Stimulated activated CD8-positive, alpha-beta memory T cell treated with anti-CD3 and anti-CD28 coated beads, Interleukin-12 subunit alpha, Interleukin-12 subunit beta, amount 100 ng/mL, for 24 hours (primary cell): ENCODE data around the gene MORN1.
"Not testable (repeated sequence)": the region's sequence is repeated elsewhere in the genome, so short reads cannot be mapped to it uniquely, and the experiment has no call there.

ENCODE experiments used
- DNase-seq: peaks from one replicate; pipeline ENCODE4 v3.0.0-alpha.2; 2020; ENCODE audit errors: extremely low read depth

MORN1 gene

GRCh38 chr1:2391041-2391930 is at the start of gene MORN1, which contains the start of gene RER1:
MORN1 (minus strand) TSS chr1:2391554; CDS start chr1:2391533, 21 bp downstream.
RER1 (plus strand) TSS chr1:2391841; CDS start chr1:2395791, 3,950 bp downstream.
- peak; percentile 96 for DNase-seq

GRCh38 chr1:2440346-2440745 is 49.0 kb upstream of the MORN1 start:
- not testable (repeated sequence) for DNase-seq

DNA sequence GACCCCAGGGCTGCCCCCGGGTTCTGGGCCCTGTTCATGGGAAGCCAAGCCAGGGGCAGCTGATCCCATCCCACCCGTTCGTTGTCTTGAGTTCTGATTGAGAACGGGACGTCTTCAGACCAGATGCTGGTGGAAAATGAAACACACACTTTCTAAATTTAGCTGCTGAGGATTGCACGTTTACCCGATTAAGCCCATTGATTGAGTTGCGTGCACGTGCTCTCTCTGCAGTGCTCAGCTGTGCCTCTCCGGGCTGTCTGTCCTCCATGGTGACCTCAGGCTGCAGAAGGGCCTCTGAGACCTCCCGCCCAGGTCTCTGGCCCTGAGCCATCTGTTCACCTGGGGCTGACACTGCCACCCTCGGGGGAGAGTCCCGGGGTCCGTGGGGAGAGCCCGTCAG is 48.0 kb upstream of the MORN1 start:
- no peak for DNase-seq

DNA sequence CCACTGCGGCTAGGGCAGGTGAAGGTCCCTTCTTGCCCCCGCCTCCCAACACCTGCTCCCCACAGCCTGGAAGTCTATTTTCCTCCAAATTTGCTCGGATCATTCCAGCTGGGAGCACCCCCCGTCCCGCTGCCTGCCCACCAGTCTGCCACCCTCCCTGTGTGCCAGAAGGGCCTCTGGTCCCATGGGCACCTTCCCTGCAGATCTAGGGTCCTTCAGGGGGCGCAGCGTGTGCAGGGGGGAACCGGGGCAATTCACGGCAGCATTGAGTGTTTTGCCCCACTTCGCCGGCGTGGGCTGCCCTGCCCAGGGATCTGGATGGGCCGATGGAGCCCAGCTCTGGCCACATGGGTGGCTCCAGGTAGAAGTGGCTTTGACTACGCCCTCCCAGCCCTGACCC is 47.3 kb upstream of the MORN1 start:
- no peak for DNase-seq

DNA sequence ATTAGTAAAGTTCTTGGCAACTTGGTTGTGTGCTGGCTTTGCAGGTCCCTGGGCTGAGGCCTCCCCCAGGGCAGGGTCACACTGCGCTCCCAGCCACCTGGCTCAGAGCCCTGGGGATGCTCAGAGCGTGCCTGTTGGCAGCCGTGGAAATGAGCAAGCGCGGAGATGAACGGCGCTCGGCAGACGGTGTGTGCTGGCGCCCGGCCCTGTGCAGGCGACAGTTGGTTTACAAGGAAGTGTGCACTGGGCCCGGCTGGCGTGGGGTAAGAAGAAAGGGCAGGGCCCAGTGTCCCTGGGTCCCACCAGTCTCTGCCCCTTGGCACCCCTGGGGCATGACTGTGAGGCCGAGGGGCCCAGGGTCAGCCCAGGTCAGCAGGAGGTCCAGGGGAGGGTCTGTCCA is 46.7 kb upstream of the MORN1 start:
- DNase-seq: no peak

- DNase-seq: no peak
Observed at GRCh38 chr1:2437617-2438016, 46.3 kb upstream of the MORN1 start.

- no peak for DNase-seq
Observed at GRCh38 chr1:2436876-2437275, 45.5 kb upstream of the MORN1 start.

DNA sequence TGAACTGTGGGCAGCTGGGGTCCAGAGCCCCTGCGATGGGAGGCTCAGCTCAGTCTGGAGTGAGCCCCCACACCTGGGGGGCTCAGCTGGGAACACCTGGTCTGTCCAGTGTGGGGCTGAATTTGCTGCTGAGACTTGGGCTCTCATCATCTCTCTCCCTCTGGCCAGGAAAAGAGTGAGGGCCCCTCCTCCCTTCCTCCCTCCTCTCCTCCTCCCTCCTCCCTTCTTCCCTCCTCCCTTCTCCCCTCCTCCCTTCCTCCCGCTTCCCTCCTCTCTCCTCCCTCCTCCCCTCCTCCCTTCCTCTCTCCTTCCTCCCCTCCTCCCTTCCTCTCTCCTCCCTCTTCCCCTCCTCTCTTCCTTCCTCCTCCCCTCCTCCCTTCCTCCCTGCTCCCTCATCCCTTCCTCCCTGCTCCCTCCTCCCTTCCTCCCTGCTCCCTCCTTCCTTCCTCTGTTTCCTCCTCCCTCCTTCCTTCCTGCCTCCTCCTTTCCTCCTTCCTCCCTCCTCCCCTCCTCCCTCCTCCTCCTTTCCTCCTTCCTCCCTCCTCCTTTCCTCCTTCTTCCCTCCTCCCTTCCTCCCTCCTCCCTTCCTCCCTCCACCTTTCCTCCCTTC is 44.5 kb upstream of the MORN1 start:
- DNase-seq: no peak

GRCh38 chr1:2435091-2435490 is 43.7 kb upstream of the MORN1 start:
- DNase-seq: no peak

DNA sequence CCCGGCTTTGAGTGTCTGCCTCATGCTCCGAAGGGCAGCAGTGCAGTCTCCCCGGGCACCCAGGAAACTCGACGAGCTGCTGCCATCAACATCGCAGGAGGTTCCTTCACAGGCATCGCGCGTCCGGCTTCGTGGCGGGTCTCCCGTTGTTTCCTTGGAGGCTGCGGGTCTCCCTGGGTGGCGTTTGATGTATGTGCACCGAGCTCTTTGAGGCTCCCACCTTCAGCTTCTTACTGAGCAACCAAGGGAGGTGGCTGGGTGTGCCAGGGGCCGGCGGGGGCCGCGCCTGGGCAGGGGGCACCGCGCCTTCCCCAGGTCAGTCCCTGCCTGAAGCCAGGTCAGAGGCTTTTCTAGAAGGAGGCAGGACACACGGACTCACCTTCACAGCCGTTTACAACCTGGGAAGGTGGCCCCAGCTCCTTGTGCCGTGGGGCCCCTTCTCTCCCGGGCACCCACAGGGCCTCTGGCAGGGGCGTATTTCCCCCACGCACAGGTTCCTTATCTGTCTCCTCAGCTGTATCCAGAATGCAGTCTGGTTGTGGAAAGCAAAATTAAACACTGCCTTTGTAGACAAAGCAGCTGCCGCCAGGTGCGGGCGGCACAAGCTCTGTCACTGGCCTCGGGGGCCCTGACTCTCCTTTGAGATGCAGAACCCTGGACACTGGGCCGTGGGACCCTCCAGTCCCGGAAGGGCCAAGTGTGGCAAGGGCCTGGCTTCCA is 42.7 kb upstream of the MORN1 start:
- no peak for DNase-seq

- DNase-seq: no peak
Observed at GRCh38 chr1:2433196-2433595, 41.8 kb upstream of the MORN1 start.

DNA sequence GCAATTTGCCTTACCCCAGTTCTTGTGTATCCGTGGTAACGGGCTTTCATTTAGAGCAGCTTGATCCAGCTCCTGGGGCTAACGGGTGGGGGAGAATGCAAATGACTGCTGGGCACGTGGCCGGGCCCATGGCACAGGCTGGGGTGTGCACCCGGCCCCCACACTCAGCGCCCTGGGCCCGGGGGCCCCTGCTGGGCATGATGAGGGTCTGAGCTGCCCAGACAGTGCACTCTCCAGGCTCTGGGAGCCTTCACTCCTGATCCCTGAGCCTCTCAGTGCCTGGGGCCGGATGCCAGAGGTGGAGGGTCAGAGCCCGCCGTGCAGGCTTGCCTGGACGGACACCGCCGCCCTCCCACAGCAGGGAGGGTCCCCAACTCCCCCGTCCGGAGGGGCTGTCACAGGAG is 41.1 kb upstream of the MORN1 start:
- DNase-seq: no peak

- no peak for DNase-seq
Observed at GRCh38 chr1:2431518-2431917, 40.2 kb upstream of the MORN1 start.

- no peak for DNase-seq
Observed at GRCh38 chr1:2431103-2431502, 39.7 kb upstream of the MORN1 start.

GRCh38 chr1:2430592-2430973 is 39.2 kb upstream of the MORN1 start:
- DNase-seq: no peak

DNA sequence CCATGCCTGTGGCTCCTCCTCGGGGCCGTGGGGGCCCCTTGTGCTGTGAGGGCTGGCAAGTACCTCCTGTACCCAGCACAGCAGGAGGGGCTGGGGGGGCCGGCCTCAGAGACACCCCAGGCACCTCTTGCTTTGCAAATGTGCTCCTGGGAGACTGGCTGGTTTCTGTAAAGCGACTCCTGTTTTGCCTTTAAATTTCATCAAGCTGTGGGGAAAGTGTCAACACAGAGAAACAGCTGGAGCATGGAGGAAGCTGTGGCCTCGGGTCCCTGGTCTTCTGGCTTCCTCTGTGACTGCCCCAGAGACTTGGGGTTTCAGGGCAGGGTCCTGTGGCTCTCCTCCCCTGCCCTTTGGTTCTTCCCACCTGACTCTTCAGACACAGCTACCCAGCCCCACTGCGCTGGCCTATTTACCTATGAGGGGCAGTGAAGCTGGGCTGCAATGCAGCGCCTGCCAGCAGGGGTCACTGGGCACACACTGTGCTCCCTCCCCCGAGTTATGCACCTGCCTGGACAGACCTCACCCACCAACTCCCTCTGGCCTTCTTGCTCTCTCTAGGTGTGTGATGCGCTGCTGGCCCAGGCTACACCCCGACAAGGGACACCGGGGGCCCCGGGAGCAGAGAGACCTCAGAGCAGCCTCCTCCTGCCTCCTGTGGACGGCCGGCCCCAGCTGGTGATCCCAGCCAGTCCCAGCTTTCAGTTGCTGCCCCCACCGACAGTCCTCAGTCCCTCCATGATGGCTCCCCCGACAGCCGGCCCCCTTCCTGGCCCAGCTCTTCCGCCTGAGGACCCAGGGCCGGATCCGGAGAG is 38.6 kb upstream of the MORN1 start:
- no peak for DNase-seq

DNA sequence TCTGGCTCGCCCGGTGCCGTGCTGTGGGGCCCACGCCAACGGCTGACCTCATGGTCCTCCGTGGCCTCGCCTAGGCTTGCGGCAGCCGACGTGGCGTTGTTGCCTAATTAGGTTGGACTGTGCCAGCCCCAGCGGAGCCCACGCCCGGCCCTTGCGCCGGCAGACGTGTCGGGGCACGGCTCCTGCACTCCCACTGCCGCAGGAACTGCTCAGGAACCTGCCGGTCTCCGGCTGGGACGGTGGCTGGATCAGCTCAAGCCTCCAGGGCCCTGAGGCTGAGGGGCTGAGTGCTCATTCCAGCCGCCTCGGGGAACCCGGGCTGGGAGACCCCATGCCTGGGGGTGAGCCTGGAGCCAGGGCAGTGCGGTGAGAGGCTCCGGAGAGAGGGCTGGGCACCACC is 37.1 kb upstream of the MORN1 start:
- DNase-seq: no peak

GRCh38 chr1:2427976-2428375 is 36.6 kb upstream of the MORN1 start:
- DNase-seq: no peak

DNA sequence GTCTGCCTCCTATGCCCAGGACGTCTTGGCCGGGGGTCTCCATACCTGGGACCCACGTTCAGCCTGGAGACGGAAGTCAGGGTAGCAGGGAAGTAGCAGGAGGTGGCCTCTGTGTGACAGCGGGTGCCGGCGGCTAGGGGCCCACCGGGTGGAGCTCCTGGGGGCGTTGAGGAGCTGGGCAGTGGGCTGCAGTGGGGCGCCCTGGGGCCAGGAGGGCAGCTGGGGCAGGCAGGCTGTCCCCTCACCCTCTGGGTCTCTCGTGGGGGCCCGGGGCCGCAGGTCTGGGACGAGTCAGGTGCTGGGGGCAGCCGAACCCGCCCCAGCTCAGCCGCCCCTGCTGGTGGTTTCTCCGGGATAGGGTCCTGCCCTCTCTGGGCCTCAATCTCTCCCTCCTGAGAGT is 35.7 kb upstream of the MORN1 start:
- no peak for DNase-seq

- DNase-seq: no peak
Observed at GRCh38 chr1:2426540-2426939, 35.2 kb upstream of the MORN1 start.

DNA sequence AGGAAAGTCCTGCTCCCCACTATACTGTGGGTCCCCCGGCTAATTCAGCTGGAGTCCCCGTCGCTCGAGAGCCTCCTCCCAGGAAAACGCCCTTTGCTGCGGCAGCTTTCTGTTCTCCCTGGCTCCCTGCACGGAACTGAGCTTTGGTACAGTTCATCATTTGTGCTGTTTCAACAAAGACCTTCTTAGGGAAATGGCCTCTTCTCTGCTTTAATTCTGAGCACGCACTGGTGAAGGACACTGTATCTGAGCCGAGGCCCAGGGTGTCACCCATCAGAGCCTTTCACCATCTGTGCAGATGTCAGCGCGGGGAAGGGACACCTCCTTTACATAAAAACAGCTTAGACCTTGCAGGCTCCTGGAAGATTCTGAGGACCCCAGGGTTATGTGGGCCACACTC is 34.5 kb upstream of the MORN1 start:
- no peak for DNase-seq

DNA sequence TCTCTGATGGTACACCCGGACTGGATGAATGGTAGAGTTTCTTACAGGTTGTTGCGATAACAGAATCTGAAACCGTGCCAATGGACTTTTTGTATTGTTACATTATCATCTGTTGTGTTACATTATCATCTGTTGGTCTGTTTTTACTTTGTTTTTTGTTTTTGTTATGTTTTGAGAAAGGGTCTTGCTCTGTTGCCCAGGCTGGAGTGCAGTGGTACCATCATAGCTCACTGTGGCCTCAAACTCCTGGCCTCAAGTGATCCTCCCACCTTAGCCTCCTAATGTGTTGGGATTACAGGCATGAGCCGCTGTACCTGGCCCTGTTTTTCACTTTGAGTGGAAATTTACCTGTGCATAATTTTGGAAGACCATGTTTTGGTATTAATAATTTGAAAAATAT is 31.2 kb upstream of the MORN1 start:
- no peak for DNase-seq
